Smooth muscle cell (in vitro differentiated cells): ENCODE measurements around the gene ADH1C. TPM values are rescaled to one million over a fixed set of nuclear protein-coding genes. Genes with fewer than 3 reads are reported as not detected.
"Not testable (repeated sequence)": the region's sequence is repeated elsewhere in the genome, so short reads cannot be mapped to it uniquely, and the experiment has no call there.

ENCODE experiments used
- DNase-seq: peaks from one replicate; lab custom pipeline; 2025; ENCODE audit not compliant: unreplicated experiment; lab: John Stamatoyannopoulos, UW
- H2AFZ ChIP-seq: fragments of 200-600 bp; sonication (generic); 2 replicates; pipeline ENCODE4 v1.6.0; 2016; ENCODE audit warnings: antibody characterized with exemption, low read depth, mild to moderate bottlenecking
- H3F3A ChIP-seq: fragments of 200-600 bp; sonication (generic); 2 replicates; pipeline ENCODE4 v1.6.0; 2017; ENCODE audit warnings: antibody characterized with exemption, low read depth
- H3K27ac ChIP-seq: fragments of 200-600 bp; sonication (generic); 2 replicates; pipeline ENCODE4 v1.5.1; 2016; ENCODE audit warnings: low read depth, mild to moderate bottlenecking
- H3K27me3 ChIP-seq: fragments of 200-600 bp; sonication (generic); 2 replicates; pipeline ENCODE4 v1.6.1; 2016; ENCODE audit warnings: low read depth, mild to moderate bottlenecking
- H3K36me3 ChIP-seq: fragments of 200-600 bp; sonication (generic); 2 replicates; pipeline ENCODE4 v1.5.1; 2016; ENCODE audit warnings: low read depth
- H3K4me1 ChIP-seq: fragments of 200-600 bp; sonication (generic); 2 replicates; pipeline ENCODE4 v1.5.1; 2016; ENCODE audit warnings: low read depth
- H3K4me2 ChIP-seq: fragments of 200-600 bp; sonication (generic); 2 replicates; pipeline ENCODE4 v1.6.0; 2016; ENCODE audit warnings: mild to moderate bottlenecking
- H3K4me3 ChIP-seq: fragments of 200-600 bp; sonication (generic); 2 replicates; pipeline ENCODE4 v1.5.1; 2016; ENCODE audit warnings: mild to moderate bottlenecking
- H3K79me2 ChIP-seq: fragments of 200-600 bp; sonication (generic); 2 replicates; pipeline ENCODE4 v1.6.0; 2016; ENCODE audit warnings: low read depth, mild to moderate bottlenecking
- H3K9ac ChIP-seq: fragments of 200-600 bp; sonication (generic); 2 replicates; pipeline ENCODE4 v1.6.0; 2016; ENCODE audit warnings: low read depth
- H3K9me3 ChIP-seq: fragments of 200-600 bp; sonication (generic); replicated peaks from 2 replicates; pipeline ENCODE4 v1.5.1; 2016; ENCODE audit warnings: low read depth
- H4K20me1 ChIP-seq: fragments of 200-600 bp; sonication (generic); 2 replicates; pipeline ENCODE4 v1.6.0; 2016; ENCODE audit warnings: low read depth
- CTCF ChIP-seq: fragments of 200-600 bp; sonication (generic); IDR thresholded peaks from 2 replicates; pipeline ENCODE4 v1.5.1; 2017; ENCODE audit warnings: borderline replicate concordance, mild to moderate bottlenecking, antibody characterized with exemption; ENCODE audit not compliant: insufficient read depth, poor library complexity, severe bottlenecking
- WGBS: methylation state at CpG from one replicate; pipeline ENCODE4 v1.1.7; 2016; ENCODE audit warnings: low lambda C conversion rate; 5-methylcytosine and 5-hydroxymethylcytosine counted together
- polyA plus RNA-seq: library from polyadenylated mRNA; unstranded; fragments of >200 nt; fragmentation: Nextera tagmentation; extraction: Ambion mirVana; gene quantifications from 2 replicates; pipeline ENCODE4 v1.2.1, GENCODE V29; 2016
- total RNA-seq: library from RNA; depleted of rRNA; stranded (reverse); fragments of >200 nt; gene quantifications from 2 replicates; pipeline ENCODE4 v1.2.3, GENCODE V29; 2014

The ADH1C gene
- total and polyA plus RNA-seq, 2 experiments from 2014 or later: not detected

GRCh38 chr4:99351487-99351886, 1.1 kb downstream of the ADH1C start:
- no peaks in the 10 kb centered on the region for H3K79me2 ChIP-seq
- H3K4me2 ChIP-seq: no peak overlapping the region
- WGBS: 79% methylated on average over 2 of the region's 2 CpGs

GRCh38 chr4:99349338-99349737, 3.2 kb downstream of the ADH1C start:
- no peaks in the 10 kb centered on the region for H3K4me1 ChIP-seq
- no peaks in the 10 kb centered on the region for H3K27me3 ChIP-seq
- no peaks in the 10 kb centered on the region for H3K36me3 ChIP-seq
- no peak overlapping the region for H3K4me3 ChIP-seq
- H2AFZ ChIP-seq: no peak overlapping the region
- H3K9ac ChIP-seq: no peak overlapping the region
- H4K20me1 ChIP-seq: no peaks in the 10 kb centered on the region
- H3K9me3 ChIP-seq: no peaks in the 10 kb centered on the region
- no peak for DNase-seq
- no peak overlapping the region for H3K27ac ChIP-seq
- H3K4me2 ChIP-seq: no peak overlapping the region
- no peak for TF ChIP-seq CTCF
- H3F3A ChIP-seq: no peaks in the 10 kb centered on the region
- no peaks in the 10 kb centered on the region for H3K79me2 ChIP-seq

More at GRCh38 chr4:99351487-99351886, 1.1 kb downstream of the ADH1C start:
- H3K9me3 ChIP-seq: no peaks in the 10 kb centered on the region
- DNase-seq: no peak
- no peak overlapping the region for H3K4me3 ChIP-seq
- no peak overlapping the region for H3K27ac ChIP-seq
- no peaks in the 10 kb centered on the region for H3K27me3 ChIP-seq
- TF ChIP-seq CTCF: no peak
- no peak overlapping the region for H2AFZ ChIP-seq
- H3K9ac ChIP-seq: no peak overlapping the region
- H3F3A ChIP-seq: no peaks in the 10 kb centered on the region
- H3K36me3 ChIP-seq: no peaks in the 10 kb centered on the region
- no peaks in the 10 kb centered on the region for H3K4me1 ChIP-seq
- H4K20me1 ChIP-seq: no peaks in the 10 kb centered on the region

DNA sequence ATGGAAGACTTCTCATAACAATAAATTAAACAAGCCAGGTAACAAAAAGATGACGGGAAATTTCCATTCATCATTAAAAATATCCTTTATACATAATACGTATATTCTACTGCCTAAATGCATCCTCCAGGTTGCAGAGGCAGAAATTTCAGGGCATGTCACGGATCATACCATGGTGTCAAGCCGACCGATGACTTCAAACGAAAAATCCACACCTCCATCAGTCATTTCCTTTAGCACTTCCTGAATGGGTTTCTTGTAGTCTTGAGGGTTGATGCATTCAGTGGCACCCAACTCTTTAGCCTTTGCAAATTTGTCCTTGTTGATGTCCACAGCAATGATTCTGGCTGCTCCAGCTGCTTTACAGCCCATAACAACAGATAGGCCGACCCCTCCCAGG, 9.9 kb downstream of the ADH1C start:
- not testable (repeated sequence) for H3K27ac ChIP-seq, DNase-seq, H2AFZ ChIP-seq, H3F3A ChIP-seq, H4K20me1 ChIP-seq, H3K79me2 ChIP-seq, H3K27me3 ChIP-seq, H3K9me3 ChIP-seq, H3K4me3 ChIP-seq, H3K4me2 ChIP-seq, H3K4me1 ChIP-seq, H3K36me3 ChIP-seq, H3K9ac ChIP-seq
- 91% methylated on average over 7 of the region's 7 CpGs for WGBS

GRCh38 chr4:99341426-99341825, 11.1 kb downstream of the ADH1C start:
- no peaks in the 10 kb centered on the region for H3K27me3 ChIP-seq
- no peak overlapping the region for H2AFZ ChIP-seq
- no peak overlapping the region for H3K9ac ChIP-seq
- no peaks in the 10 kb centered on the region for H3K79me2 ChIP-seq
- no peak overlapping the region for H3K27ac ChIP-seq
- no peaks in the 10 kb centered on the region for H3K9me3 ChIP-seq
- DNase-seq: no peak
- no peaks in the 10 kb centered on the region for H3K36me3 ChIP-seq
- no peak overlapping the region for H3K4me3 ChIP-seq
- no peaks in the 10 kb centered on the region for H4K20me1 ChIP-seq
- H3F3A ChIP-seq: no peaks in the 10 kb centered on the region
- H3K4me2 ChIP-seq: no peak overlapping the region
- H3K4me1 ChIP-seq: no peaks in the 10 kb centered on the region
- TF ChIP-seq CTCF: no peak
- 92% methylated on average over 1 of the region's 1 CpG for WGBS
